Measurements from ENCODE around the gene RHOXF2B.

DNA sequence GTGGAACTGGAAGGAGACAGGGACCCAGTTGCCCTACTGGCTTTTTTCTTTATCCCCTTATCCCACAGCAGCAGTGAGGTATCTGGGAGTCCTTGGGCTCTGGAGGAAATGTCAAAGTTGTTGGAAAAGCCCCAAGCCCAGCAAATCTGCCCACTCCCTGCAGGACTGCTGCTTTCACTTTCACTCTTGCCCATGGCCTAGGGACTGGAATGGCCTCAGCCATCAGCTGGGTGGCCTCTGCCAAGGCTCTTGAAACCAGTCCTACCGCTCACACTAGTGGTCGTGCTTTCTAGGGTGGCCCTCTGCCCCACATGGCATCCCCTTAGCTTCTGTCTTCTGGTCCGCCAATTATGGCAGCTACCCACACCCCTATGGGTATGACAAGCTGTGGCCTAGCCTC lies 48.0 kb upstream of the RHOXF2B start:
- TF ChIP-seq ZBTB7A (tag by site-specific recombination; IDR thresholded peaks at IDR 0.05; ENCODE audit: low read depth) (no peak), ZNF677 (tag by site-specific recombination; IDR thresholded peaks at IDR 0.05) (no peak), PRDM1 (tag by site-specific recombination; IDR thresholded peaks at IDR 0.05) (no peak), ZNF311 (tag by site-specific recombination; IDR thresholded peaks at IDR 0.05; ENCODE audit: borderline replicate concordance) (no peak), ZNF423 (tag by site-specific recombination; IDR thresholded peaks at IDR 0.05) (no peak), ZBTB1 (tag by site-specific recombination; IDR thresholded peaks at IDR 0.05) (no peak), TCF7L2 (IDR thresholded peaks at IDR 0.05; ENCODE audit: borderline replicate concordance, low read depth, low read length) (no peak), HOXC10 (CRISPR knock-in tag; IDR thresholded peaks at IDR 0.05) (no peak), ZNF623 (tag by site-specific recombination; IDR thresholded peaks at IDR 0.05) (no peak)
- TF ChIP-seq, protein P1, sequence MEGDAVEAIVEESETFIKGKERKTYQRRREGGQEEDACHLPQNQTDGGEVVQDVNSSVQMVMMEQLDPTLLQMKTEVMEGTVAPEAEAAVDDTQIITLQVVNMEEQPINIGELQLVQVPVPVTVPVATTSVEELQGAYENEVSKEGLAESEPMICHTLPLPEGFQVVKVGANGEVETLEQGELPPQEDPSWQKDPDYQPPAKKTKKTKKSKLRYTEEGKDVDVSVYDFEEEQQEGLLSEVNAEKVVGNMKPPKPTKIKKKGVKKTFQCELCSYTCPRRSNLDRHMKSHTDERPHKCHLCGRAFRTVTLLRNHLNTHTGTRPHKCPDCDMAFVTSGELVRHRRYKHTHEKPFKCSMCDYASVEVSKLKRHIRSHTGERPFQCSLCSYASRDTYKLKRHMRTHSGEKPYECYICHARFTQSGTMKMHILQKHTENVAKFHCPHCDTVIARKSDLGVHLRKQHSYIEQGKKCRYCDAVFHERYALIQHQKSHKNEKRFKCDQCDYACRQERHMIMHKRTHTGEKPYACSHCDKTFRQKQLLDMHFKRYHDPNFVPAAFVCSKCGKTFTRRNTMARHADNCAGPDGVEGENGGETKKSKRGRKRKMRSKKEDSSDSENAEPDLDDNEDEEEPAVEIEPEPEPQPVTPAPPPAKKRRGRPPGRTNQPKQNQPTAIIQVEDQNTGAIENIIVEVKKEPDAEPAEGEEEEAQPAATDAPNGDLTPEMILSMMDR (tag by site-specific recombination; IDR thresholded peaks at IDR 0.05), result no peak
- TF ChIP-seq, protein P2, sequence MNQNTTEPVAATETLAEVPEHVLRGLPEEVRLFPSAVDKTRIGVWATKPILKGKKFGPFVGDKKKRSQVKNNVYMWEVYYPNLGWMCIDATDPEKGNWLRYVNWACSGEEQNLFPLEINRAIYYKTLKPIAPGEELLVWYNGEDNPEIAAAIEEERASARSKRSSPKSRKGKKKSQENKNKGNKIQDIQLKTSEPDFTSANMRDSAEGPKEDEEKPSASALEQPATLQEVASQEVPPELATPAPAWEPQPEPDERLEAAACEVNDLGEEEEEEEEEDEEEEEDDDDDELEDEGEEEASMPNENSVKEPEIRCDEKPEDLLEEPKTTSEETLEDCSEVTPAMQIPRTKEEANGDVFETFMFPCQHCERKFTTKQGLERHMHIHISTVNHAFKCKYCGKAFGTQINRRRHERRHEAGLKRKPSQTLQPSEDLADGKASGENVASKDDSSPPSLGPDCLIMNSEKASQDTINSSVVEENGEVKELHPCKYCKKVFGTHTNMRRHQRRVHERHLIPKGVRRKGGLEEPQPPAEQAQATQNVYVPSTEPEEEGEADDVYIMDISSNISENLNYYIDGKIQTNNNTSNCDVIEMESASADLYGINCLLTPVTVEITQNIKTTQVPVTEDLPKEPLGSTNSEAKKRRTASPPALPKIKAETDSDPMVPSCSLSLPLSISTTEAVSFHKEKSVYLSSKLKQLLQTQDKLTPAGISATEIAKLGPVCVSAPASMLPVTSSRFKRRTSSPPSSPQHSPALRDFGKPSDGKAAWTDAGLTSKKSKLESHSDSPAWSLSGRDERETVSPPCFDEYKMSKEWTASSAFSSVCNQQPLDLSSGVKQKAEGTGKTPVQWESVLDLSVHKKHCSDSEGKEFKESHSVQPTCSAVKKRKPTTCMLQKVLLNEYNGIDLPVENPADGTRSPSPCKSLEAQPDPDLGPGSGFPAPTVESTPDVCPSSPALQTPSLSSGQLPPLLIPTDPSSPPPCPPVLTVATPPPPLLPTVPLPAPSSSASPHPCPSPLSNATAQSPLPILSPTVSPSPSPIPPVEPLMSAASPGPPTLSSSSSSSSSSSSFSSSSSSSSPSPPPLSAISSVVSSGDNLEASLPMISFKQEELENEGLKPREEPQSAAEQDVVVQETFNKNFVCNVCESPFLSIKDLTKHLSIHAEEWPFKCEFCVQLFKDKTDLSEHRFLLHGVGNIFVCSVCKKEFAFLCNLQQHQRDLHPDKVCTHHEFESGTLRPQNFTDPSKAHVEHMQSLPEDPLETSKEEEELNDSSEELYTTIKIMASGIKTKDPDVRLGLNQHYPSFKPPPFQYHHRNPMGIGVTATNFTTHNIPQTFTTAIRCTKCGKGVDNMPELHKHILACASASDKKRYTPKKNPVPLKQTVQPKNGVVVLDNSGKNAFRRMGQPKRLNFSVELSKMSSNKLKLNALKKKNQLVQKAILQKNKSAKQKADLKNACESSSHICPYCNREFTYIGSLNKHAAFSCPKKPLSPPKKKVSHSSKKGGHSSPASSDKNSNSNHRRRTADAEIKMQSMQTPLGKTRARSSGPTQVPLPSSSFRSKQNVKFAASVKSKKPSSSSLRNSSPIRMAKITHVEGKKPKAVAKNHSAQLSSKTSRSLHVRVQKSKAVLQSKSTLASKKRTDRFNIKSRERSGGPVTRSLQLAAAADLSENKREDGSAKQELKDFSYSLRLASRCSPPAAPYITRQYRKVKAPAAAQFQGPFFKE (tag by site-specific recombination; IDR thresholded peaks at IDR 0.05; ENCODE audit: borderline replicate concordance), result no peak
- TF ChIP-seq, protein P3, sequence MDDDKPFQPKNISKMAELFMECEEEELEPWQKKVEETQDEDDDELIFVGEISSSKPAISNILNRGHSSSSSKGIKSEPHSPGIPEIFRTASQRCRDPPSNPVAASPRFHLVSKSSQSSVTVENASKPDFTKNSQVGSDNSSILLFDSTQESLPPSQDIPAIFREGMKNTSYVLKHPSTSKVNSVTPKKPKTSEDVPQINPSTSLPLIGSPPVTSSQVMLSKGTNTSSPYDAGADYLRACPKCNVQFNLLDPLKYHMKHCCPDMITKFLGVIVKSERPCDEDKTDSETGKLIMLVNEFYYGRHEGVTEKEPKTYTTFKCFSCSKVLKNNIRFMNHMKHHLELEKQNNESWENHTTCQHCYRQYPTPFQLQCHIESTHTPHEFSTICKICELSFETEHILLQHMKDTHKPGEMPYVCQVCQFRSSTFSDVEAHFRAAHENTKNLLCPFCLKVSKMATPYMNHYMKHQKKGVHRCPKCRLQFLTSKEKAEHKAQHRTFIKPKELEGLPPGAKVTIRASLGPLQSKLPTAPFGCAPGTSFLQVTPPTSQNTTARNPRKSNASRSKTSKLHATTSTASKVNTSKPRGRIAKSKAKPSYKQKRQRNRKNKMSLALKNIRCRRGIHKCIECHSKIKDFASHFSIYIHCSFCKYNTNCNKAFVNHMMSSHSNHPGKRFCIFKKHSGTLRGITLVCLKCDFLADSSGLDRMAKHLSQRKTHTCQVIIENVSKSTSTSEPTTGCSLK (tag by site-specific recombination; IDR thresholded peaks at IDR 0.05), result no peak
- TF ChIP-seq, protein P4, sequence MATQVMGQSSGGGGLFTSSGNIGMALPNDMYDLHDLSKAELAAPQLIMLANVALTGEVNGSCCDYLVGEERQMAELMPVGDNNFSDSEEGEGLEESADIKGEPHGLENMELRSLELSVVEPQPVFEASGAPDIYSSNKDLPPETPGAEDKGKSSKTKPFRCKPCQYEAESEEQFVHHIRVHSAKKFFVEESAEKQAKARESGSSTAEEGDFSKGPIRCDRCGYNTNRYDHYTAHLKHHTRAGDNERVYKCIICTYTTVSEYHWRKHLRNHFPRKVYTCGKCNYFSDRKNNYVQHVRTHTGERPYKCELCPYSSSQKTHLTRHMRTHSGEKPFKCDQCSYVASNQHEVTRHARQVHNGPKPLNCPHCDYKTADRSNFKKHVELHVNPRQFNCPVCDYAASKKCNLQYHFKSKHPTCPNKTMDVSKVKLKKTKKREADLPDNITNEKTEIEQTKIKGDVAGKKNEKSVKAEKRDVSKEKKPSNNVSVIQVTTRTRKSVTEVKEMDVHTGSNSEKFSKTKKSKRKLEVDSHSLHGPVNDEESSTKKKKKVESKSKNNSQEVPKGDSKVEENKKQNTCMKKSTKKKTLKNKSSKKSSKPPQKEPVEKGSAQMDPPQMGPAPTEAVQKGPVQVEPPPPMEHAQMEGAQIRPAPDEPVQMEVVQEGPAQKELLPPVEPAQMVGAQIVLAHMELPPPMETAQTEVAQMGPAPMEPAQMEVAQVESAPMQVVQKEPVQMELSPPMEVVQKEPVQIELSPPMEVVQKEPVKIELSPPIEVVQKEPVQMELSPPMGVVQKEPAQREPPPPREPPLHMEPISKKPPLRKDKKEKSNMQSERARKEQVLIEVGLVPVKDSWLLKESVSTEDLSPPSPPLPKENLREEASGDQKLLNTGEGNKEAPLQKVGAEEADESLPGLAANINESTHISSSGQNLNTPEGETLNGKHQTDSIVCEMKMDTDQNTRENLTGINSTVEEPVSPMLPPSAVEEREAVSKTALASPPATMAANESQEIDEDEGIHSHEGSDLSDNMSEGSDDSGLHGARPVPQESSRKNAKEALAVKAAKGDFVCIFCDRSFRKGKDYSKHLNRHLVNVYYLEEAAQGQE (tag by site-specific recombination; IDR thresholded peaks at IDR 0.05), result no peak
- TF ChIP-seq, protein P5, sequence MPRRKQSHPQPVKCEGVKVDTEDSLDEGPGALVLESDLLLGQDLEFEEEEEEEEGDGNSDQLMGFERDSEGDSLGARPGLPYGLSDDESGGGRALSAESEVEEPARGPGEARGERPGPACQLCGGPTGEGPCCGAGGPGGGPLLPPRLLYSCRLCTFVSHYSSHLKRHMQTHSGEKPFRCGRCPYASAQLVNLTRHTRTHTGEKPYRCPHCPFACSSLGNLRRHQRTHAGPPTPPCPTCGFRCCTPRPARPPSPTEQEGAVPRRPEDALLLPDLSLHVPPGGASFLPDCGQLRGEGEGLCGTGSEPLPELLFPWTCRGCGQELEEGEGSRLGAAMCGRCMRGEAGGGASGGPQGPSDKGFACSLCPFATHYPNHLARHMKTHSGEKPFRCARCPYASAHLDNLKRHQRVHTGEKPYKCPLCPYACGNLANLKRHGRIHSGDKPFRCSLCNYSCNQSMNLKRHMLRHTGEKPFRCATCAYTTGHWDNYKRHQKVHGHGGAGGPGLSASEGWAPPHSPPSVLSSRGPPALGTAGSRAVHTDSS (tag by site-specific recombination; IDR thresholded peaks at IDR 0.05), result no peak
